ENCODE results near the gene SPIRE1.

Gene SPIRE1

GRCh38 chr18:12500986-12501385 lies 156.9 kb downstream of the SPIRE1 start:
- TF ChIP-seq CEBPB (IDR thresholded peaks at IDR 0.05), result no peak
- no peak for TF ChIP-seq NFIC (IDR thresholded peaks at IDR 0.05)
- TF ChIP-seq, protein P1, sequence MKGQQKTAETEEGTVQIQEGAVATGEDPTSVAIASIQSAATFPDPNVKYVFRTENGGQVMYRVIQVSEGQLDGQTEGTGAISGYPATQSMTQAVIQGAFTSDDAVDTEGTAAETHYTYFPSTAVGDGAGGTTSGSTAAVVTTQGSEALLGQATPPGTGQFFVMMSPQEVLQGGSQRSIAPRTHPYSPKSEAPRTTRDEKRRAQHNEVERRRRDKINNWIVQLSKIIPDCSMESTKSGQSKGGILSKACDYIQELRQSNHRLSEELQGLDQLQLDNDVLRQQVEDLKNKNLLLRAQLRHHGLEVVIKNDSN (IDR thresholded peaks at IDR 0.05), result no peak
- TF ChIP-seq EGR1 (IDR thresholded peaks at IDR 0.05), result no peak
- TF ChIP-seq TAF1 (IDR thresholded peaks at IDR 0.05; ENCODE audit: low read depth), result no peak
- no peak for TF ChIP-seq TEAD4 (IDR thresholded peaks at IDR 0.05)
- no peak for TF ChIP-seq YY1 (IDR thresholded peaks at IDR 0.05; ENCODE audit: low read depth)
- TF ChIP-seq MAX (IDR thresholded peaks at IDR 0.05), result no peak
- no peak for TF ChIP-seq FOXM1 (IDR thresholded peaks at IDR 0.05; ENCODE audit: borderline replicate concordance, low read depth)
- TF ChIP-seq TCF12 (IDR thresholded peaks at IDR 0.05; ENCODE audit: low read depth), result no peak
- TF ChIP-seq ZBTB7A (IDR thresholded peaks at IDR 0.05; ENCODE audit: low read depth), result no peak
- no peak for TF ChIP-seq CREB1 (IDR thresholded peaks at IDR 0.05; ENCODE audit: low read depth)
- no peak for TF ChIP-seq RAD21 (IDR thresholded peaks at IDR 0.05; ENCODE audit: low read depth)
- no peak for TF ChIP-seq EP300 (IDR thresholded peaks at IDR 0.05; ENCODE audit: borderline replicate concordance)
- TF ChIP-seq REST (IDR thresholded peaks at IDR 0.05; ENCODE audit: low read depth), result no peak

DNA sequence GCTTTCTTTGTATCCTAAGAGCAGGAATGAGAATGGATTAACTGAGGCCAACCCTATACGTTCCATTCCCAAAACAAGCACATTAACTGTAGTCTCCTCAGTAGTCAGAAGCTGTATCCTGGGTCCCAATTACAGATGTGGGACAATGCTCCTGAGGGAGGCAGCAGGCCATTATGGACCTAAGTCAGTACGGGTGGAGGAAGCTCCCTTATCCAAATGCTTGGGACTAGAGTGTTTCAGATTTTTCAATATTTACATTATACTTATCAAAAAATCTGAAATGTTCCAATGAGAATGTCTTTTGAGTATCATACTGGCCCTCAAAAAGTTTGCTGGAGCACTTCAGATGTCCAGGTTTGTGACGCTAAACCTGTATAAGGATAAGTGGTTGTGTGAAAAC lies 160.1 kb downstream of the SPIRE1 start:
- TF ChIP-seq MAX (IDR thresholded peaks at IDR 0.05) (no peak), FOXM1 (IDR thresholded peaks at IDR 0.05; ENCODE audit: borderline replicate concordance, low read depth) (no peak), NFIC (IDR thresholded peaks at IDR 0.05) (no peak), TAF1 (IDR thresholded peaks at IDR 0.05; ENCODE audit: low read depth) (no peak), YY1 (IDR thresholded peaks at IDR 0.05; ENCODE audit: low read depth) (no peak), REST (IDR thresholded peaks at IDR 0.05; ENCODE audit: low read depth) (no peak), TCF12 (IDR thresholded peaks at IDR 0.05; ENCODE audit: low read depth) (no peak)
- TF ChIP-seq, protein P1 (IDR thresholded peaks at IDR 0.05), result no peak

- TF ChIP-seq, protein P1 (IDR thresholded peaks at IDR 0.05), result no peak
- TF ChIP-seq ZBTB7A (IDR thresholded peaks at IDR 0.05; ENCODE audit: low read depth) (no peak), NFIC (IDR thresholded peaks at IDR 0.05) (no peak), CEBPB (IDR thresholded peaks at IDR 0.05) (no peak), EGR1 (IDR thresholded peaks at IDR 0.05) (no peak), YY1 (IDR thresholded peaks at IDR 0.05; ENCODE audit: low read depth) (no peak), CREB1 (IDR thresholded peaks at IDR 0.05; ENCODE audit: low read depth) (no peak), MAX (IDR thresholded peaks at IDR 0.05) (no peak), REST (IDR thresholded peaks at IDR 0.05; ENCODE audit: low read depth) (no peak), RAD21 (IDR thresholded peaks at IDR 0.05; ENCODE audit: low read depth) (no peak), FOXM1 (IDR thresholded peaks at IDR 0.05; ENCODE audit: borderline replicate concordance, low read depth) (no peak), TCF12 (IDR thresholded peaks at IDR 0.05; ENCODE audit: low read depth) (no peak), EP300 (IDR thresholded peaks at IDR 0.05; ENCODE audit: borderline replicate concordance) (no peak)
Observed at GRCh38 chr18:12497296-12497695, 160.6 kb downstream of the SPIRE1 start.

DNA sequence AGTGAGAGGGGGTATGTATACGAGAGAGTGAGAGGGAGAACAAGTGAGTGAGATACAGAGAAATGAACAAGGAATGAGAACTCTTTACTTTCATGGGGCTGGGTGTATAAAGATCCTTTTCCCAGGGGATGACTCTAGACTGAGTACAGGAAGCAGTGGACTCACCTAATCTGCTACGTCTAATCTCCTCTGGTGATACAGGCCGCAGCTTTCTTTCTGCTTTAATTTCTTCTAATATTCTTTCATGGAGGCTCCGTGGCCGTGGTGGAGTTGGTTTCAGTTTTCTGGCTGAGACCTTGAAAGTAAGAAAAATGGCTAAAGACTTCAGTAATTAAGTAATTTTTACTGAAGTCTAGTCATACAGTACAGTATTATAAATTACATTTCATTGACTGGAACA lies 165.0 kb downstream of the SPIRE1 start:
- TF ChIP-seq CEBPB (IDR thresholded peaks at IDR 0.05) (no peak), YY1 (IDR thresholded peaks at IDR 0.05; ENCODE audit: low read depth) (no peak), FOXM1 (IDR thresholded peaks at IDR 0.05; ENCODE audit: borderline replicate concordance, low read depth) (no peak), ZBTB7A (IDR thresholded peaks at IDR 0.05; ENCODE audit: low read depth) (no peak), RAD21 (IDR thresholded peaks at IDR 0.05; ENCODE audit: low read depth) (no peak), NFIC (IDR thresholded peaks at IDR 0.05) (no peak), TCF12 (IDR thresholded peaks at IDR 0.05; ENCODE audit: low read depth) (no peak), MAX (IDR thresholded peaks at IDR 0.05) (no peak), CREB1 (IDR thresholded peaks at IDR 0.05; ENCODE audit: low read depth) (no peak)
- TF ChIP-seq, protein P1 (IDR thresholded peaks at IDR 0.05), result no peak

Data from Ishikawa (cell line).